Stimulated activated CD8-positive, alpha-beta memory T cell treated with anti-CD3 and anti-CD28 coated beads, Interleukin-4, amount 100 ng/mL, for 4 hours (primary cell): ENCODE data around the gene UBE2A.

Experiments used
- DNase-seq, 2 donors: peaks; one replicate each; pipeline ENCODE4 v3.0.0-alpha.2; 2020; ENCODE audit warnings: low read depth in 2 of 2, low spot score in 1 of 2

The UBE2A gene

GRCh38 chrX:119606280-119607017 is 32.1 kb downstream of the UBE2A start, which contains the start of gene NKRF:
Gene NKRF (minus strand): TSS chrX:119606424.
- DNase-seq: peak; percentile 78 to 79

DNA sequence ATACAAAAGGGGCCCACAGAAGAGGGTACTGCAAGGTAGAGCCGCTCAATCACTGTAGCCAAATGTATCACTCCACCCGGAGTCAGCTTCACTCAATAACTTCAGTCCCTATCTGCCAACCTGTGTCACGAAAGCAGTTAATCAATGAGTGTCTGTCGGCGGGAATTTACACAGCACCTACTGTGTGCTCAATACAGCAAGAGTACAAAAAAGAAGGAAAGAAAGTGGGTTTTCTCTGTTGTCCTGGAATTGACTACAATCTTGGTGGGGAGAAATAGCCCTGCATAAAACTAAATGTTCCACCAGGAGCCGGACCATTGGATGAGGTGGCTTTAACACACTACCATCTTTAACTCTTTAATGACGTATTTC is 32.6 kb downstream of the UBE2A start:
- no peak for DNase-seq

- DNase-seq: no peak
These were observed 40.4 kb downstream of the UBE2A start for GRCh38 chrX:119614776-119615175.

- DNase-seq: no peak
These were observed 43.3 kb downstream of the UBE2A start for GRCh38 chrX:119617517-119618164.

GRCh38 chrX:119618439-119618838 is 44.1 kb downstream of the UBE2A start:
- no peak for DNase-seq

DNA sequence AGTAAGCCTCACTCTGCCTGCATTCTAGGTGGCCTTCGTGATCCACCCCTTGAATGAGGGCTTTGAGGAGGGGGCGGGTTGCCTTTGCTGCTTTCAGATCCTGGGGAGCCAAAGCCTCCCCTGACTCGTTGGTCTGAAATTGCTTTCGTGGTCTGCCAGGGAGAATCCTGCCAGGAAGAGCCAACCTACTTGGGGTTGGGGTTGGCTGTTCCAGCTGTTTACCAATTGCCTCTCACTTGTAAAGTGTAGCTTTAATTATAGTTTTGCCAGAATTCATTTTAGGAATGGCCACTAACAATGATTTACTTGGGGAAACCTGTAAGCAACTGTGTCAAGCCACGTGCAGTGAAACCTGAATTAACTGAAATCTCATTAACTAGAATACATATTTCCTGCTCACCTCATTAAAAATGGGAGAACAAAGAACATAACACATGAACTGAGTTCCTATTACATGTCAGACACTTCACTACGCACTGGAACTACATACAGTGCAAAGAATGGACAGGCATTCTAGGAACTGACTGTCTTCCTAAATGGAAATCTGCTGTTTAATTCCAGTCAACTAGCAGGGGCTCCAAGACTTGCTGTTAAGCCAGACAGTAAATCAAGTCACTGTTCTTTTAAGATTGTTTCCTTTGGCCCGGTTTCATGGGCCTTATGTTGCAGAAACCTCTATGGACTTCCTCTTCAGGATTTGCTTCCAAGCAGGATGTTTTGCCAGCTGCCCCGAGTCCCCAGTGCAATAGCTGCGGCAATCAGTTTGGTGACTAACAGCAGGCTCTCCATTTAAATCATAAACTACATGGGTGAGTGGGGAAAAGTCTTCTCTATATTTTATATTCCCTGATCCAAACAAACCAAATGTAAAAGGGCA is 48.2 kb downstream of the UBE2A start:
- no peak for DNase-seq

DNA sequence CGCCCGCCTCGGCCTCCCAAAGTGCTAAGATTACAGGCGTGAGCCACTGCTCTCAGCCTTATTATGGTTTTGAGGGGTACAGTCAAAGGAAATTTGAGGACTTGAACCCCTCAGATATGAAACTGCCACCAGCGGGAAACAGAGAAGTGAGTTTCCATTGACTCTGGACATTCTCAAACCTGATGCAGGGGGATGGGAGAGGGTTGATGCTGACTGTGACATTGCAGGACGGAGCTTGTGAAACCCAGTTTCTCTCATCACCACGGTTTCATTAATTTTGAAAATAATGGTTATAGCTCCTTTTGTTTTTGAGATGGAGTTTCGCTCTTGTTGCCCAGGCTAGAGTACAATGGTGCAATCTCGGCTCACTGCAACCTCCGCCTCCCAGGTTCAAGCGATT is 50.1 kb downstream of the UBE2A start:
- DNase-seq: no peak

DNA sequence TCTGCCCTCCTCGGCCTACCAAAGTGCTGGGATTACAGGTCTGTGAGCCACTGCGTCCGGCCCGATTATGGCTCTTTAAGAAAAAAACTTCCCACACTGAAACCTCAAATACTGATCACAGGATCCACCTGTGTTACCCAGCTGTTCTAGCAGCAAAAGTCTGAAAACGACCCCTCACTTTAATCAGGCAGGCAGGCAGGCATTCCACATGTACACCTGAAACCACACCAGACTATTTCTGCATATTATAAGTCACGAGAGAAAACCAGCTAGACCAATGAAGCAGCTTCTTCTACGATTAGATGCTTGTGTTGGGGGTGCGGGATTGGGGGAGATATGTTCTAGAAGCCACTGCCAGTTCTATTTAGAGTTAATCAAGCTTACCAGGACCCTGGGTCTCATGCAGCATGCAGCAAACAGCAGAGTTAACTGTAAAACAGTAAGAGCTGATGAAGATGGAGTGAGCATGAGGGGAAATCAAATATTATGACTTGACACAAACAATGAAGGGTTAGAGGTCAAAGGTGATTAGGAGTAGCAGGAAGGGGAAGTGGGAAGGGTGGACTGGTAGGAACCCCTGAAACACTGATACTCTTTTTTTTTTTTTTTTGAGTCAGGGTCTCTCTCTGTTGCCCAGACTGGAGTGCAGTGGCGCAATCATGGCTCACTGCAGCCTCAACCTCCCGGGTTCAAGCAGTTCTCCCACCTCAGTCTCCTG is 50.7 kb downstream of the UBE2A start:
- no peak for DNase-seq

- no peak for DNase-seq
These were observed 51.5 kb downstream of the UBE2A start for GRCh38 chrX:119625843-119626242.
